Panc1 (cell line): Measurements from ENCODE around the gene MAGI2. TPM values are rescaled to one million over a fixed set of nuclear protein-coding genes. Genes with fewer than 3 reads are reported as not detected.

ENCODE experiments used
- ATAC-seq: fragments of 200-7000 bp; cut with Tn5 transposase; 2 replicates; pipeline ENCODE4 v1.9.1; 2020; ENCODE audit warnings: mild to moderate bottlenecking, moderate library complexity
- BruUV-seq: library from RNA; stranded (reverse); fragments of 400-500 nt; replicated peaks from 2 replicates; lab custom pipeline; 2021; lab: Mats Ljungman, UMichigan
- CTCF ChIA-PET: fragments of 300-600 bp; sonication (Branson Sonifier 250); formaldehyde crosslinking; loops from one replicate; lab custom pipeline; 2022; ENCODE audit warnings: antibody characterized with exemption; lab: Charles Lee
- POLR2A ChIA-PET: fragments of 300-600 bp; sonication (Branson Sonifier 250); formaldehyde crosslinking; loops from one replicate; lab custom pipeline; 2022; ENCODE audit warnings: antibody characterized with exemption; lab: Charles Lee
- DNase-seq: peaks from one replicate; pipeline ENCODE4 v3.0.0-alpha.2; 2010; ENCODE audit warnings: low read depth, low spot score
- H3K27ac ChIP-seq: 2 replicates; pipeline ENCODE4 v1.5.1; 2011; ENCODE audit warnings: mild to moderate bottlenecking, low read length, inconsistent platforms
- H3K27me3 ChIP-seq: fragments of 200-500 bp; sonication (Bioruptor generic); 2 replicates; pipeline ENCODE4 v1.6.0; 2014; ENCODE audit warnings: low read length, inconsistent platforms; ENCODE audit not compliant: control insufficient read depth, insufficient read depth
- H3K36me3 ChIP-seq: fragments of 200-500 bp; sonication (Bioruptor generic); 2 replicates; pipeline ENCODE4 v1.5.1; 2014; ENCODE audit warnings: inconsistent platforms, mild to moderate bottlenecking, low read length, moderate library complexity; ENCODE audit not compliant: control insufficient read depth, insufficient read depth
- H3K4me1 ChIP-seq: 2 replicates; pipeline ENCODE4 v1.5.1; 2011; ENCODE audit warnings: inconsistent platforms, mild to moderate bottlenecking, low read length, moderate library complexity; ENCODE audit not compliant: control insufficient read depth, insufficient read depth
- H3K4me3 ChIP-seq, 2 experiments: 2 replicates each; pipeline ENCODE4 v1.5.1; 2011 to 2012; ENCODE audit warnings: low read depth in 2 of 2, low read length in 2 of 2, mild to moderate bottlenecking in 2 of 2, inconsistent platforms in 1 of 2, moderate library complexity in 1 of 2
- H3K9me3 ChIP-seq: fragments of 200-500 bp; sonication (Bioruptor generic); 2 replicates; pipeline ENCODE4 v1.5.1; 2014; ENCODE audit warnings: low read depth, mild to moderate bottlenecking, inconsistent platforms, low read length, moderate library complexity; ENCODE audit not compliant: control insufficient read depth, insufficient read depth
- CTCF ChIP-seq: fragments of 450-650 bp; IDR thresholded peaks from 2 replicates; pipeline ENCODE4 v1.5.1; 2017; ENCODE audit warnings: mild to moderate bottlenecking
- POLR2AphosphoS5 ChIP-seq: IDR thresholded peaks from 2 replicates; pipeline ENCODE4 v1.6.1; 2012; ENCODE audit warnings: mild to moderate bottlenecking, low read depth, low read length, moderate library complexity
- REST ChIP-seq, 2 experiments: IDR thresholded peaks; 2 replicates each; pipeline ENCODE4 v1.6.1; 2011 to 2012; ENCODE audit warnings: low read depth in 2 of 2, control low read depth in 1 of 2, low read length in 1 of 2, mild to moderate bottlenecking in 1 of 2, moderate library complexity in 1 of 2; ENCODE audit not compliant: insufficient read depth in 1 of 2
- SIN3A ChIP-seq: IDR thresholded peaks from 2 replicates; pipeline ENCODE4 v1.6.1; 2012; ENCODE audit warnings: low read depth, mild to moderate bottlenecking, low read length, moderate library complexity, borderline replicate concordance; ENCODE audit not compliant: insufficient read depth
- TCF7L2 ChIP-seq: IDR thresholded peaks from 2 replicates; pipeline ENCODE4 v1.6.1; 2011; ENCODE audit warnings: mild to moderate bottlenecking, low read depth, low read length, inconsistent platforms
- in situ Hi-C: cut with HindIII; loops from 2 replicates; pipeline ENCODE4 v1.10.0; 2016; ENCODE audit warnings: low sequenced_read_pairs, low pct_unique_long_range_greater_than_20kb
- intact Hi-C: fragments of 100-400 bp; cut with micrococcal nuclease; formaldehyde crosslinking; loops from one replicate; pipeline ENCODE4 v1.10.0; 2022; ENCODE audit not compliant: unreplicated experiment
- total RNA-seq: library from RNA; stranded (reverse); gene quantifications from one replicate; pipeline ENCODE4 v1.2.1, GENCODE V29; 2021; ENCODE audit not compliant: unreplicated experiment

MAGI2 gene
- total RNA-seq, 1 experiment from 2014 or later = 5.4 TPM

GRCh38 chr7:78074713-78075112, 1378.8 kb downstream of the MAGI2 start:
- ChIA-PET CTCF (no interaction called here), POLR2A (no interaction called here)
- BruUV-seq = no TSS peak
- Histone ChIP-seq H3K36me3 (no peaks in the 10 kb centered on the region), H3K27me3 (0 out of 2 replicates have a peak, but pooled peaks cover 5% of the 10 kb centered on the region), H3K9me3 (no peaks in the 10 kb centered on the region), H3K27ac (no peak overlapping the region), H3K4me3 (no peak overlapping the region), H3K4me1 (0 out of 2 replicates have a peak, but pooled peaks cover 4% of the 10 kb centered on the region)
- in situ Hi-C loops (no loop called here), intact Hi-C loops (no loop called here)
- TF ChIP-seq TCF7L2 (no peak), REST (IDR thresholded peaks at IDR 0.05; ENCODE audit: insufficient read depth in 1 of 2, low read depth in 2 of 2, low read length in 1 of 2) (no peak), POLR2AphosphoS5 (no peak), CTCF (no peak), SIN3A (no peak)
- DNase-seq = no peak
- ATAC-seq = no peak

DNA sequence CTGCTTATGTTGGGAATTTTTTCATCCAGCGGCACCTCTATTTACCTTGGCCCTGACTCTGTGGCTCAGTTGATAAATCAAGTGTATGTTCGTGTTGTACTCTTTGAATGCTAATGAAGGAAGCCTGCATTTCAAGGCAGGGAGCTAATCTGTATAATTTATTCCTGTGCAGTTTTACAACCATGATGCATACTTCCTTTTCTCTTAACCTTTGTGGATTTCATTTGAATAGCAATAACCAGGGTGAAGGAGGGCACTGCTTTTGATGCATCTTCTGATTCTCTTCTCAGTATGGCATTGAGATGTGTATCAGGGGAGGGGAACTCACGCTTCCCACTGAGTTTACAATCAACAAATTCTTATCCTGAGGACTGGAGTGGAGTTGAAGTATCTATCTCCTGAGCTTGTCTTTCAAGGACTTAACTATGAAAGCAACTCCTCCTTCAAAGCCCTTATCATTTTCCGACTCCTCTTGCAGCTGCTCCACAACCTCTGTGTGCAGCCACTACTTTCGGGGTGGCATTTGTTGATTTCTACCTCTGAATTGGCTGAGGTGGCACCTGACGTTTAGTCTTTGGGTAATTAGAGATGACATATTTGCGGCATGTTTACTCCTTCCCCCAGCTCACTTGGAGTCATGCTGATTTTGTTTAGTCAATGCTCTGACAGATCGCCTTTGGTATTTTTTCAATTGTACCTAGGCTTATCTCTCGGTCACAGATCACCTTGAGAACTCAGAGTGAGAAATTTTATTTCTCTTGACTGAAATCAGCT, 1379.7 kb downstream of the MAGI2 start:
- TF ChIP-seq TCF7L2 (no peak), POLR2AphosphoS5 (no peak), SIN3A (no peak), REST (IDR thresholded peaks at IDR 0.05; ENCODE audit: insufficient read depth in 1 of 2, low read depth in 2 of 2, low read length in 1 of 2) (no peak), CTCF (no peak)
- no peak overlapping the region for H3K4me3 ChIP-seq
- DNase-seq (peak; percentile 7), ATAC-seq (no peak)
- intact Hi-C loops (no loop called here), in situ Hi-C loops (no loop called here)
- BruUV-seq = no TSS peak
- H3K4me1 ChIP-seq = 0 out of 2 replicates have a peak, but pooled peaks cover 4% of the 10 kb centered on the region
- POLR2A ChIA-PET = no interaction called here
- no peaks in the 10 kb centered on the region for H3K9me3 ChIP-seq
- no peaks in the 10 kb centered on the region for H3K36me3 ChIP-seq
- no peak overlapping the region for H3K27ac ChIP-seq
- H3K27me3 ChIP-seq = no peaks in the 10 kb centered on the region
- CTCF ChIA-PET = no interaction called here
